Stimulated activated CD4-positive, alpha-beta T cell treated with anti-CD3 and anti-CD28 coated beads, TNF-alpha, amount 100 ng/mL, for 4 hours (primary cell): ENCODE measurements around the gene SLC4A4.

Experiments used
- DNase-seq, 3 experiments: peaks; one replicate each; pipeline ENCODE4 v3.0.0-alpha.2; 2020; ENCODE audit warnings: low read depth in 3 of 3

SLC4A4 gene

GRCh38 chr4:71469541-71469940, 130.7 kb downstream of the SLC4A4 start:
- no peak for DNase-seq

- no peak for DNase-seq
Observed at GRCh38 chr4:71470524-71470923, 131.7 kb downstream of the SLC4A4 start.

DNA sequence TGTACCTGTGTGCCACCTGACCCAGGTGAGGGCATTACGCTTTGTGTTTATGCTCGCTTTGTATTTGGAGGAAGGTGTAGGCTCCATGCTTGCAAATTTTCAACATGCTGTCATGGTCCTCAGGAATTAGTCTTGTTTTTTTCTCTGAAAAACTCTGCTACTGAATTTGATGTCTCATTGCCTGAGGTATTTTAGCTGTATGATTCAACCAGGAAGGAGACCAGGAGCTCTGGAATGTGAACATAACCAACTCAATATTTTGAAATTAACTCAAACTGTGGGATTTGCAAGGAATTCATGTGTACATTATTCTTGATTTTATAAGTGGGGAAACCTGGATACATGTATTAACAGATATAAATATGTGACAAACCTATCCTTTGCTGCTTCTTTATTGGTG, 134.1 kb downstream of the SLC4A4 start:
- no peak for DNase-seq

GRCh38 chr4:71473541-71474240, 134.9 kb downstream of the SLC4A4 start:
- DNase-seq, result no peak

- DNase-seq, result no peak
Observed at GRCh38 chr4:71474731-71475130, 135.9 kb downstream of the SLC4A4 start.

DNA sequence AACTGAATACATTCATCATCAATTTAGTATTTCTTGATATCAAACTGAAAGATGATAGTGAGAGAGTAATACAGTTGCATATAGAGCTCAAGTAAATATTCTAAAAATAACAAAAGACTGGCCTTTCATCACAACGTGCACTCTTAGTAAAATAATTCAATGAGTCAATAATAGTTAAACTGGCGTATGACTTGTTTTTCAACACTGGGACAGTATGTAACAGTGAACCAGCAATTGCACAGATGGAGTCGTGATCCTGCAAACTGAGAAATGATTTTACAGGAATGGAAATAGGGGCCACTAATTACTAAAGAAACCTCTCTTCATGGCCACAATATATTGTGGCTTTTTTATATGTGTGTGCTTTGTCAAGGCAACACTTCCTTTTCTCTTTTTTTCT, 137.4 kb downstream of the SLC4A4 start:
- no peak for DNase-seq

DNA sequence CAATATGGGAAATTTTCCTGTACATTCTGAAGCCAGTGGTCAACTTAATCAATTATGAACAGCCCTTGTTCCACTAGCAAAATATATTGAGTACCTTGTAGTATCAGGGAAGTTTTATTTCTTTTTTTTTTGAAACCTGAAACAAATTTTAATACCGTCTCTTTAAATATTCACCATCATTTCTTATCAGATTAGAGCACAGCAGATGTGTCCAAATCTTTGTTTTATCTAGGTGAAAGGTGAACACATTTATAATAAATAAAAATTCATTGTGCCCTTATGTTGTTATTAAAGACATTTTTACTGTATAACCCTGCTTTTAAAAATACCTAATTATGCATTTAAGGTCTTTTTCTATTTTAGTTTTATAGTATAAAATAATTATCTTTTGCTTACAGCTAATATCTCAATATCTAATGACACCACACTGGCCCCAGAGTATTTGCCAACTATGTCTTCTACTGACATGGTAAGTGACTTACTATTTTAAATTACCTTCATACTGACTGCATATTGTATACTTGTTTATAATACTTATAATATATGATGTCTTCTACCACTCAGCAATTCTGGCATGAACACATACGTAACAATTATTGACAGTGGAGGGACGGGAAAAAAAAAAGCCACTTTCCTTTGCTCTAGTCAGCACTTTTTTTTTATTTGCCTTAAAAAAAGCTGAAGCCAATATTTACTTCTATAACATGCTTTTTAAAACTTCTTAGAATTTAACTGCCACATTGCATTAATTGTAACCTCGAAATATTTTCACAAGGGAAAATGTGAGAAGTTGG, 147.9 kb downstream of the SLC4A4 start:
- no peak for DNase-seq

- DNase-seq, result no peak
Observed at GRCh38 chr4:71487344-71487920, 148.6 kb downstream of the SLC4A4 start.

DNA sequence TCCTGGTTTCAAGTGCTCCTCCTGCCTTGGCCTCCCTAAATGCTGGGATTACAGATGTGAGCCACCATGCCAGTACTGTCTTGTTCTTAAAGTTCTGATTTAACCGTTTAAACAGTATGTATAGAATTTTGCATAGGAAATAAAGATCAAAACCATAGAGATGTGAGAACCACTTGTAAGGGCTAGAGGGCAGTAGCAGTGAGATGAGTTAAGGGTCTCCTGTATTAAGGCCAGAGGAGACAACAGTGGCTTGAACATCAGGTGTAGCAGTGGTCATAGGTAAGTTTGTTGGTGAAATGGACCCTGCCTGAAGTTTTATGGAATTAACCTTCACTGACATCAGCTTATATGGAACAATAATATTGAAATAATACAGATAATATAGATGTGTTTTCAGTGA, 155.7 kb downstream of the SLC4A4 start:
- DNase-seq, result no peak

DNA sequence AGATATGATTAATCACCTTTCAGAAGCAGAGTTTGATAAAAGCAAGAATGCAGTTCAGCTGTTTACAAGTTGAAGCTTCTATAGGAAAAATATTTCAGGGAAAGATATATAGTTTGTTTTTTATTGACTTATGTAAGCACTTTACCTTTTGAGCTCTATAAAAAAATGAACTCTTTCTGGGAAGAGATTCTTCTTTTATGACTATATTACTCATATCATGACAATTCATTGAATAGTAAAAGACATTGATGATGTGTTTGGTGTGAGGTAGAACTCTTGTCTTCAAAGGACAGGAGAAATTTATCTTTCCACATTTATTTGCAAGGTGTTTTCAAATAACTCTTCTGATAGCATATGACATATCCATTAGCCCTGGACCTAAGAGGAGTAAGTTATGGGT, 156.6 kb downstream of the SLC4A4 start:
- no peak for DNase-seq

- DNase-seq, result no peak
Observed at GRCh38 chr4:71497078-71497477, 158.3 kb downstream of the SLC4A4 start.

GRCh38 chr4:71498002-71498401, 159.2 kb downstream of the SLC4A4 start:
- DNase-seq, result no peak

DNA sequence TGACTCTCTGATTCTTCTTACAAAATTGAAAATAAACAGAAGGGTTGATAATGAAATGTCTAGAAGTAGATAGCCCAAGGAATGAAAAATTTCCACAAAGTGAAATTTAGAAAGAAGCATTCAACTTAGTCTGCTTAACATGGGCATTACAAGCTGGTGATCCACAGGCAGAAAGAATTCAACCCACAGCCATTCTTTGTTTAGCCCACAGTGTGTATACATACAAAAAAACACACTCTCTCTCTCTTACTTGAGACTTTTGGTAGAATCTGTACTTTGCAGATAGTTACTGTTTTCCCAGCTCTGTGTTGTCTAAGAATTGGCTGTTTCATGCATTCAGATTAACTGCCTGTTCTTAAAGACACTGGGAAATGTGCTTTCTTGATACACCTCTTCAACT, 159.8 kb downstream of the SLC4A4 start:
- no peak for DNase-seq

- DNase-seq, result no peak
Observed at GRCh38 chr4:71501992-71502391, 163.2 kb downstream of the SLC4A4 start.

GRCh38 chr4:71518283-71518989, 179.6 kb downstream of the SLC4A4 start:
- DNase-seq, result no peak

GRCh38 chr4:71520308-71520707, 181.5 kb downstream of the SLC4A4 start:
- no peak for DNase-seq

- no peak for DNase-seq
Observed at GRCh38 chr4:71520850-71521249, 182.0 kb downstream of the SLC4A4 start.

GRCh38 chr4:71524756-71525155, 185.9 kb downstream of the SLC4A4 start:
- no peak for DNase-seq

DNA sequence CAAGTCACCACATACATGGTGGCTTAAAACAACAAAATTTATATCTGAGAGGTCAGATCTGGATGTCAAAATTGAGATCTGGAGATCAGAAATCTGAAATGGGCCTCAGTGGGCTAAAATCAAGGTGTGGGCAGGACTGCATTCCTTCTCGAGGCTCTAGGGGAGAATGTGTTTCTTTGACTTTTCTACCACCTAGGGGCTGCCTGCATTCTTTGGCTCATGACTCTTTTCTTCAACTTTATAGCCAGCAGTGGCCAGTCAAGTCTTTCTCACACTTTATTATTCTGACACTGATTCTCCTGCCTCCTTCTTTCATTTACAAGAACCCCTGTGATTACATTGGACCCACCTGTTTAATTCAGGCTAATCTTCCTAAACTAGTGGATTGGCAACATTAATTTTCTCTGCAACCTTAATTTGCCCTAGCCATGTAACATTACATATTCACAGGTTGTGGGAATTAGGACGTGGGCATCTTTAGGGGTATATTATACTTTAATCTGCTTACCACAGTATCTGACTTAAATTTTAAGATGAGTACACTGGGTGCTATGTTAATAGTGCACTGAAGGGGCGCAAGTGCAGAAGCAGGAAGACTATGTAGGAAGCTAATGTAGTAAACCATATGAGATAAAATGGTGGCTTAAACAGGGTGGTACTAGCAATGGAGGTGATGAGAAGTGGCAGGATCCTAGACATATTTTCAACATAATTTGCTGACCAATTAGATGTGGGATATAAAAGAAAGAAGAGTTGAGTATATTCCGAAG, 188.0 kb downstream of the SLC4A4 start:
- no peak for DNase-seq

GRCh38 chr4:71532407-71532806, 193.6 kb downstream of the SLC4A4 start:
- DNase-seq, result no peak

GRCh38 chr4:71533121-71533520, 194.3 kb downstream of the SLC4A4 start:
- DNase-seq, result no peak
